ENCODE results near the gene TC2N. TPM values are rescaled to one million over a fixed set of nuclear protein-coding genes. Genes with fewer than 3 reads are reported as not detected.

The TC2N gene
- total RNA-seq, 1 experiment from 2014 or later: 7.7 TPM

GRCh38 chr14:91862417-91862816 is 4.9 kb downstream of the TC2N start:
- no peak overlapping the region for H3K4me2 ChIP-seq
- no peaks in the 10 kb centered on the region for H3K27me3 ChIP-seq (ENCODE audit: insufficient read depth, low read depth)
- POLR2A ChIA-PET (ENCODE audit: unreplicated experiment): no interaction called here
- no peak overlapping the region for H2AFZ ChIP-seq
- no peaks in the 10 kb centered on the region for H4K20me1 ChIP-seq (ENCODE audit: insufficient read depth)
- H3K4me1 ChIP-seq (replicated peaks; ENCODE audit: insufficient read depth): no peaks in the 10 kb centered on the region; the same call in 1 of the 2 replicates
- no peaks in the 10 kb centered on the region for H3K9me2 ChIP-seq (ENCODE audit: insufficient read depth)
- intact Hi-C loops (cut with micrococcal nuclease; ENCODE audit: unreplicated experiment): no loop called here
- TF ChIP-seq EZH2 (IDR thresholded peaks at IDR 0.05; ENCODE audit: low read depth) (no peak), CTCF (conservative IDR thresholded peaks at IDR 0.05) (no peak)
- CTCF ChIA-PET: no interaction called here
- no peak overlapping the region for H3K27ac ChIP-seq
- no peaks in the 10 kb centered on the region for H3K9me3 ChIP-seq (ENCODE audit: insufficient read depth, low read depth)
- H3K4me3 ChIP-seq: no peak overlapping the region
- no peaks in the 10 kb centered on the region for H3F3A ChIP-seq (ENCODE audit: insufficient read depth, low read depth)
- no peaks in the 10 kb centered on the region for H3K36me3 ChIP-seq (ENCODE audit: low read depth)
- no peaks in the 10 kb centered on the region for H3K79me2 ChIP-seq (ENCODE audit: low read depth)
- no peak for DNase-seq
- no TSS peak for BruUV-seq (replicated peaks)

GRCh38 chr14:91861091-91861490 is 6.2 kb downstream of the TC2N start:
- no peak for DNase-seq
- no peaks in the 10 kb centered on the region for H3F3A ChIP-seq (ENCODE audit: insufficient read depth, low read depth)
- CTCF ChIA-PET: no interaction called here
- H3K9me3 ChIP-seq (ENCODE audit: insufficient read depth, low read depth): no peaks in the 10 kb centered on the region
- no peaks in the 10 kb centered on the region for H3K9me2 ChIP-seq (ENCODE audit: insufficient read depth)
- no peaks in the 10 kb centered on the region for H4K20me1 ChIP-seq (ENCODE audit: insufficient read depth)
- H3K27ac ChIP-seq: no peak overlapping the region
- no peaks in the 10 kb centered on the region for H3K79me2 ChIP-seq (ENCODE audit: low read depth)
- no peaks in the 10 kb centered on the region for H3K27me3 ChIP-seq (ENCODE audit: insufficient read depth, low read depth)
- H3K36me3 ChIP-seq (ENCODE audit: low read depth): no peaks in the 10 kb centered on the region
- no peak overlapping the region for H2AFZ ChIP-seq
- H3K4me2 ChIP-seq: no peak overlapping the region
- no TSS peak for BruUV-seq (replicated peaks)
- POLR2A ChIA-PET (ENCODE audit: unreplicated experiment): no interaction called here
- no peak overlapping the region for H3K4me3 ChIP-seq
- H3K4me1 ChIP-seq (replicated peaks; ENCODE audit: insufficient read depth): no peaks in the 10 kb centered on the region; the same call in 1 of the 2 replicates
- intact Hi-C loops (cut with micrococcal nuclease; ENCODE audit: unreplicated experiment): no loop called here
- TF ChIP-seq CTCF (conservative IDR thresholded peaks at IDR 0.05) (no peak), EZH2 (IDR thresholded peaks at IDR 0.05; ENCODE audit: low read depth) (no peak)

GRCh38 chr14:91860238-91860637 is 7.1 kb downstream of the TC2N start:
- Histone ChIP-seq H3F3A (ENCODE audit: insufficient read depth, low read depth) (no peaks in the 10 kb centered on the region), H3K4me1 (replicated peaks; ENCODE audit: insufficient read depth) (no peaks in the 10 kb centered on the region; the same call in 1 of the 2 replicates), H3K4me2 (no peak overlapping the region), H3K27me3 (ENCODE audit: insufficient read depth, low read depth) (no peaks in the 10 kb centered on the region), H3K9me2 (ENCODE audit: insufficient read depth) (no peaks in the 10 kb centered on the region), H3K4me3 (no peak overlapping the region), H4K20me1 (ENCODE audit: insufficient read depth) (no peaks in the 10 kb centered on the region), H3K79me2 (ENCODE audit: low read depth) (no peaks in the 10 kb centered on the region), H3K27ac (no peak overlapping the region), H3K9me3 (ENCODE audit: insufficient read depth, low read depth) (no peaks in the 10 kb centered on the region), H2AFZ (no peak overlapping the region), H3K36me3 (ENCODE audit: low read depth) (no peaks in the 10 kb centered on the region)
- POLR2A ChIA-PET (ENCODE audit: unreplicated experiment): no interaction called here
- intact Hi-C loops (cut with micrococcal nuclease; ENCODE audit: unreplicated experiment): no loop called here
- TF ChIP-seq CTCF (conservative IDR thresholded peaks at IDR 0.05): no peak
- TF ChIP-seq EZH2 (IDR thresholded peaks at IDR 0.05; ENCODE audit: low read depth): no peak
- CTCF ChIA-PET: no interaction called here
- no peak for DNase-seq
- no TSS peak for BruUV-seq (replicated peaks)
